ENCODE data around the gene BDNF.

- TF ChIP-seq CTCF (conservative IDR thresholded peaks at IDR 0.05 in 1 of 2, IDR thresholded peaks at IDR 0.05 in 1 of 2; ENCODE audit: low read depth in 1 of 2, low read length in 2 of 2) (no peak), EZH2 (IDR thresholded peaks at IDR 0.05; ENCODE audit: low read length, missing control alignments) (no peak)
Observed at GRCh38 chr11:27614092-27614491, 86.2 kb downstream of the BDNF start.
